Type B pancreatic cell (in vitro differentiated cells): Measurements from ENCODE around the gene AK5. TPM values are rescaled to one million over a fixed set of nuclear protein-coding genes. Genes with fewer than 3 reads are reported as not detected.
A peak's percentile ranks its signal among the peaks of the same experiment; 100 is the strongest.

ENCODE experiments used
- DNase-seq: peaks from one replicate; pipeline ENCODE4 v3.0.0; 2021; ENCODE audit warnings: mixed read lengths; ENCODE audit not compliant: unreplicated experiment; ENCODE audit errors: extremely low spot score
- H3K27ac Mint-ChIP-seq: 2 replicates; pipeline ENCODE4 v1.8.0; 2021; ENCODE audit warnings: mild to moderate bottlenecking, mixed read lengths
- H3K27me3 Mint-ChIP-seq: 2 replicates; pipeline ENCODE4 v1.8.0; 2021; ENCODE audit warnings: mixed read lengths
- H3K36me3 Mint-ChIP-seq: 2 replicates; pipeline ENCODE4 v1.8.0; 2021; ENCODE audit warnings: mixed read lengths
- H3K4me1 Mint-ChIP-seq: one replicate; pipeline ENCODE4 v1.8.0; 2021; ENCODE audit warnings: mixed read lengths; ENCODE audit not compliant: unreplicated experiment
- H3K4me3 Mint-ChIP-seq: 2 replicates; pipeline ENCODE4 v1.8.0; 2021; ENCODE audit warnings: mild to moderate bottlenecking, mixed read lengths
- H3K9me3 Mint-ChIP-seq: 2 replicates; pipeline ENCODE4 v1.8.0; 2021; ENCODE audit warnings: mixed read lengths
- CTCF ChIP-seq: fragments of 200-600 bp; sonication (generic); conservative IDR thresholded peaks from 2 replicates; pipeline ENCODE4 v1.5.0; 2021; ENCODE audit warnings: antibody characterized with exemption, mild to moderate bottlenecking
- total RNA-seq: library from RNA; stranded (reverse); gene quantifications from 2 replicates; pipeline ENCODE4 v1.2.1, GENCODE V29; 2021; ENCODE audit warnings: low replicate concordance

Gene AK5
- total RNA-seq, 1 donor from 2014 or later: 1.0 TPM

DNA sequence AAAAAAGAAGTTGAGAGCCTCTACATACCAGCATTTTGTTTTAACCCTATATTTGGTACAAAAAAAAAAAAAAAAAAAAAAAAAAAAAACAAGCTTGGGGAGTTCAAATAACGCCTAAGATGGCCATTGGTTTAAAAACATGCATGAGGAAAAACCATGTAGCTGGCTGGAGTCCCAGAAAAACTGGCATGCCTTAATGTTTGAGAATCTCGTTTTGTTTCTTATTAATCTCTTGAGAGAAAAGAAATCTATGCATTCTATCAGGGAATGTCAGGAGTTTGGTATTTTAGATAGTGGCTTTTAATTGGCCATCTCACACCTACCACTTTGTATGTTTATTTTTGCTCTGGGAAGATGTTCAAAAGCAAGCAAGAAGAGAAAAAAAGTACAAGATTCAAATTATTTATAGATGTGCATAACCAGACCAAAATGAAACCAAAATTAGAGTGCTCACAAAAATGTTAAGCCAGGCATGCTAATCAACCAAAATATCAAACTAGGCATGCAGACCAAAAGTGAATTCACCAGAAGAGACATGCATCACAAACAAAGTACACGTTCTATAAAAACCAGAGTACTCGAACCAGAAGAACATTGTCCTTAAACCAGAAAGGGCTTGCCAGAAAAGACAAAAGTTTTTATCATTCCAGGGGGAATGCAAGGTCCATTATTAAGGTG, 156.6 kb downstream of the AK5 start:
- H3K9me3 Mint-ChIP-seq: no peaks in the 10 kb centered on the region
- no peaks in the 10 kb centered on the region for H3K36me3 Mint-ChIP-seq
- no peak for DNase-seq
- H3K27ac Mint-ChIP-seq: no peak overlapping the region
- TF ChIP-seq CTCF: no peak
- no peaks in the 10 kb centered on the region for H3K27me3 Mint-ChIP-seq
- no peaks in the 10 kb centered on the region for H3K4me1 Mint-ChIP-seq
- H3K4me3 Mint-ChIP-seq: no peak overlapping the region

- peaks cover 4% of the 10 kb centered on the region for H3K4me1 Mint-ChIP-seq
- no peaks in the 10 kb centered on the region for H3K36me3 Mint-ChIP-seq
- no peak overlapping the region for H3K4me3 Mint-ChIP-seq
- H3K9me3 Mint-ChIP-seq: peaks cover 4% of the 10 kb centered on the region
- no peak overlapping the region for H3K27ac Mint-ChIP-seq
- no peak for DNase-seq
- no peaks in the 10 kb centered on the region for H3K27me3 Mint-ChIP-seq
- TF ChIP-seq CTCF: no peak
Measured at GRCh38 chr1:77446841-77447555, 165.2 kb downstream of the AK5 start.

DNA sequence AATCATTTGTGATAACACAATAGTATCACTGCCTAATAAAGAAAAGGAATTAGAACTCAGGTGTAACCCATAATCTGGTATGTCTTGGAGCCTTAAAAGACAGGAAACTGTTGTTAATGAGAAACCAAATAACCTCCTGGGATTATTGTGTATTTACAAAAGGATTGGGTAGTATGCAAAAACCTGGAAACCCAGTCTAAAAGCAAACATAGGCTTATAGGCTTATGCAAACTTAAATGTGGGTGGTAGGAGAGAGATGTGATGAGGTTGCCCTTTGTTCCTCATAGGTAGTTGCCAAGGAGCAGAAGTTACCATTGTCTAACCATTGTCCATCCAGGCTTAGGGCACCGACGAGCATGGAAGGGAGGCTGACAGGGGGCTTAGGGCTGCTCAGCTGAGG, 165.8 kb downstream of the AK5 start:
- H3K27ac Mint-ChIP-seq: no peak overlapping the region
- no peak for TF ChIP-seq CTCF

DNA sequence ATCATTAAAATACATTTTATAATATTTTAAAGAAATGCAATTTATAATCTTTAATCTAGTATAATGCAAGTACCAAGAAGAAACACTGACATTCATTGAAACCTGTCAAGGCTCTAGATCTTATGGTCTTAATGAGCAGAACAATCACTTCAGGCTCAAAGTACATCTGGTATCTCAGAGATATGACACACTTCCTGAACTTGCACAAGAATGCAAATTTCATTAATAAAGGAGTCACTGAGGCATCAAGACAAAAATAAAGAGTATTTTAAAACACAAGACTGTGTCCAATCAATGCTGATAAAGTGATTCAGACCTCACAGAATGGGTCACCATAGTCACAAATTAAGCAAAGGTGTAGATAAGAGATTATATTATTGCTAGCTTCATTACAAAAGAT, 178.1 kb downstream of the AK5 start:
- Mint-ChIP-seq H3K36me3 (no peaks in the 10 kb centered on the region), H3K9me3 (no peaks in the 10 kb centered on the region), H3K4me3 (no peak overlapping the region), H3K27me3 (peaks cover 4% of the 10 kb centered on the region), H3K4me1 (no peaks in the 10 kb centered on the region), H3K27ac (no peak overlapping the region)
- TF ChIP-seq CTCF: no peak
- DNase-seq: no peak

More for the DNA sequence above, 165.8 kb downstream of the AK5 start:
- Mint-ChIP-seq H3K27me3 (no peaks in the 10 kb centered on the region), H3K36me3 (no peaks in the 10 kb centered on the region), H3K4me3 (peak overlapping the region; percentile 16), H3K4me1 (peaks cover 4% of the 10 kb centered on the region), H3K9me3 (peaks cover 4% of the 10 kb centered on the region)
- no peak for DNase-seq

GRCh38 chr1:77461691-77462090, 179.9 kb downstream of the AK5 start:
- no peak for TF ChIP-seq CTCF
- Mint-ChIP-seq H3K27ac (no peak overlapping the region), H3K27me3 (peaks cover 4% of the 10 kb centered on the region), H3K9me3 (no peaks in the 10 kb centered on the region), H3K4me1 (no peaks in the 10 kb centered on the region), H3K4me3 (no peak overlapping the region), H3K36me3 (no peaks in the 10 kb centered on the region)
- DNase-seq: no peak
